ENCODE results near the gene UGP2.

DNA sequence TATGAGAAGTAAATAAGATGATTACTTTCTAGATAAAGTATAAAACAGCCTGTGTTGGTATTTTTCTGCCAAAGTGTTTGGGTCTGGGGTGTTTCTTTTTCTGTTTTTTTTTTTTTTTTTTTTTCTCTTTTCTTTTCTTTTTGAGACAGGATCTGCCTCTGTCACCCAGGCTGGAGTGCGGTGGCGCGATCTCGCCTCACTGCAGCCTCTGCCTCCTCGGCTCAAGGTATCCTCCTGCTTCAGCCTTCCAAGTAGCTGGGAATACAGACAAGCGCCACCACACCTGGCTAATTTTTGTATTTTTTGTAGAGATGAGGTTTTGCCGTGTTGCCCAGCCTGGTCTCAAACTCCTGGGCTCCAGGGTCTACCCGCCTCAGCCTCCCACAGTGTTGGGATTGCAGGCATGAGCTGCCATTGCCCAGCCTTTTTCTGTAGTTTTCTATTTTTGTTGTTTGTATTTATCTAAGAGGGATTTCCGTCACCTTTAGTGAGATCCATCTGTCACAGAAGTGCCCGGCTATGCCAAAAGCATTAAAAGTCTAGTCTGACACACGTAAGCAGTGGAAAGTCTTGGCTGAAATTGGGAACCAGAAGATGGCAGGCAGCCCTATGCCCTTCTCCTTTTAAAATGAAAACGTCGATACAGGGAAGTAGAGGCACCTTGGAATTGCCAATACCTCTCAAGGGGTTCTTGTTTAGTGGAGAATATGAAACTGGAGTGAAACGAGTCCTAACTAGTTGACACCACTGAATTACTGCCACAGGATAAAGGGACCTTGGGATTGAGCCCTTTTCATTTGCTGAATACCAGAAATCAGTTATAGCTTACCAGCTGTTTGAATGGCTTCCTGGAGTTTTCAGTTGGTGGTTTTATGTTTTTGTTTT, 14.0 kb downstream of the UGP2 start:
- TF ChIP-seq, protein P1, sequence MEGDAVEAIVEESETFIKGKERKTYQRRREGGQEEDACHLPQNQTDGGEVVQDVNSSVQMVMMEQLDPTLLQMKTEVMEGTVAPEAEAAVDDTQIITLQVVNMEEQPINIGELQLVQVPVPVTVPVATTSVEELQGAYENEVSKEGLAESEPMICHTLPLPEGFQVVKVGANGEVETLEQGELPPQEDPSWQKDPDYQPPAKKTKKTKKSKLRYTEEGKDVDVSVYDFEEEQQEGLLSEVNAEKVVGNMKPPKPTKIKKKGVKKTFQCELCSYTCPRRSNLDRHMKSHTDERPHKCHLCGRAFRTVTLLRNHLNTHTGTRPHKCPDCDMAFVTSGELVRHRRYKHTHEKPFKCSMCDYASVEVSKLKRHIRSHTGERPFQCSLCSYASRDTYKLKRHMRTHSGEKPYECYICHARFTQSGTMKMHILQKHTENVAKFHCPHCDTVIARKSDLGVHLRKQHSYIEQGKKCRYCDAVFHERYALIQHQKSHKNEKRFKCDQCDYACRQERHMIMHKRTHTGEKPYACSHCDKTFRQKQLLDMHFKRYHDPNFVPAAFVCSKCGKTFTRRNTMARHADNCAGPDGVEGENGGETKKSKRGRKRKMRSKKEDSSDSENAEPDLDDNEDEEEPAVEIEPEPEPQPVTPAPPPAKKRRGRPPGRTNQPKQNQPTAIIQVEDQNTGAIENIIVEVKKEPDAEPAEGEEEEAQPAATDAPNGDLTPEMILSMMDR (IDR thresholded peaks at IDR 0.05), result no peak
- no peak for TF ChIP-seq EZH2 (IDR thresholded peaks at IDR 0.05; ENCODE audit: borderline replicate concordance, insufficient read depth, low read depth, low read length, poor library complexity, severe bottlenecking)

All from B cell (primary cell).